Measurements from ENCODE around the gene JMJD8.
A peak's percentile ranks its signal among the peaks of the same experiment; 100 is the strongest.

The JMJD8 gene

DNA sequence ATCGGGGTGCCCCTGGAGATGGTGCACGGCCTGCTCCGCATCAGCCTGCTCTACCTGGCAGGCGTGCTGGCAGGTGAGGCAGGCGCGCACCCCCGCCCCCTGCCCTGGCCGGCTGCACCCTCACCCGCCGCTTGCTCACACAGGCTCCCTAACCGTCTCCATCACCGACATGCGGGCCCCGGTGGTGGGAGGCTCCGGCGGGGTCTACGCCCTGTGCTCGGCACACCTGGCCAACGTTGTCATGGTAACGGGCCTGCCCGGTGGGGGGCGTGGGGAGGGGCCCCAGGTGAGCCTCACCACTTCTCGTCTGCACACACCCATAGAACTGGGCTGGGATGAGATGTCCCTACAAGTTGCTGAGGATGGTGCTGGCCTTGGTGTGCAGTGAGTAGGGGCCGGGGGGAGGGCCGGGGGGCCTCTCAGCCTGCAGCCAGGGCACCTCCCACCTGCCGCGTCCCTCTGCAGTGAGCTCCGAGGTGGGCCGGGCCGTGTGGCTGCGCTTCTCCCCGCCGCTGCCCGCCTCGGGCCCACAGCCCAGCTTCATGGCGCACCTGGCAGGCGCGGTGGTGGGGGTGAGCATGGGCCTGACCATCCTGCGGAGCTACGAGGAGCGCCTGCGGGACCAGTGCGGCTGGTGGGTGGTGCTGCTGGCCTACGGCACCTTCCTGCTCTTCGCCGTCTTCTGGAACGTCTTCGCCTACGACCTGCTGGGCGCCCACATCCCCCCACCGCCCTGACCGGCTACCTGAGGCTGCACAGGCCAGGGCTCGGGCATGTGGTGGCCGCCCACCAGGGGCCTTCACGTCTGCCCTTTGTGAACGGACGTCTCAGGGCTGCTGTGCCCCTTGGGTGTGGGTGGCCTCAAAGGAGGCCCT lies 6.6 kb downstream of the JMJD8 start:
- no peak for DNase-seq (ENCODE audit: low read depth)

DNA sequence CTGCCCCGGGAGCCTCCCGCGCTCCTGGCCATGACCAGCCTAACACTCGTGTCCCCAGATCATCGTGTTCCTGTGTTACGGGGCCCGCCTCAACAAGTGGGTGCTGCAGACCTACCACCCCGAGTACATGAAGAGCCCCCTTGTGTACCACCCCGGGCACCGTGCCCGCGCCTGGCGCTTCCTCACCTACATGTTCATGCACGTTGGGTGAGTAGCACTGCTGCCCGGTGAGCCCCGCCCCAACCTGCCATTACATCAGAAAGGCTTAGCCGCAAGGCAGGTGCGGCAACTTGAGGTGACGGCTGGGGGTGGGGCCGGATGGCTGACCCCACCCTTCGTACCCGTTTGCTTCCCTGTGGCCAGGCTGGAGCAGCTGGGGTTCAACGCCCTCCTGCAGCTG lies 7.2 kb downstream of the JMJD8 start:
- no peak for DNase-seq (ENCODE audit: low read depth)

DNA sequence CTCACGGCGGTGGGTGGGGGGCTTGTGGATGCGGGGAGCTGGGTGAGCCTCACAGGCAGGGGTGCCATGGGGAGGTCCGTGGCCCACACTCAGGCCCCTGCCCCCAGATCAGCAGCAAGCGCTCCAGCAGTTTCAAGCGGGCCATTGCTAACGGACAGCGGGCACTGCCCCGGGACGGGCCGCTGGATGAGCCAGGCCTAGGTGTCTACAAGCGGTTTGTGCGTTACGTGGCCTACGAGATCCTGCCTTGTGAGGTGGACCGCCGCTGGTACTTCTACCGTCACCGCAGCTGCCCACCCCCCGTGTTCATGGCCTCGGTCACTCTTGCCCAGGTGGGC lies 7.6 kb downstream of the JMJD8 start:
- DNase-seq (ENCODE audit: low read depth): no peak

DNA sequence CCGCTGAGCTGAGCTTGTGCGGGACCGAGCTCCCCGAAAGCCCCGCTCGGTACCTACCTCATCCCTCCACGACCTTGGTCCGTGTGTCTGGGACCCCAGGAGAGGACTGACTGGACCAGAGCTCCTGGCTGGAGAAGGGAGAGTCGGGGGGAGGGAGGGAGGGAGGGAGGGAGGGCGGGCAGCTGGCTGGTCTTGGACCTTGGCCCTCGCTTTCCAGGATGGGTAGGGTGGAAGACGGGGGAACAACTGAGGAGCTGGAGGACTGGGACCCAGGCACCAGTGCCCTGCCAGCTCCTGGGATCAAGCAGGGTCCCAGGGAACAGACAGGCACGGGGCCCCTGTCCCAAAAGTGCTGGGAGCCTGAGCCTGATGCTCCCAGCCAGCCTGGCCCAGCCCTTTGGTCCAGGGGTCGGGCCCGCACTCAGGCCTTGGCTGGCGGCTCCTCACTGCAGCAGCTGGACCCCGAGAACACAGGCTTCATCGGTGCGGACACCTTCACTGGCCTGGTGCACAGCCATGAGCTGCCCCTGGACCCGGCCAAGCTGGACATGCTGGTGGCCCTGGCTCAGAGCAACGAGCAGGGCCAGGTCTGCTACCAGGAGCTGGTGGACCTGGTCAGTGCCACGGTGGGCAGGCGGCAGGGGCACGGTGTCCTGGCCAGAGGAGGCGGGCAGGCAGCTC lies 8.1 kb downstream of the JMJD8 start:
- DNase-seq (ENCODE audit: low read depth): no peak

DNA sequence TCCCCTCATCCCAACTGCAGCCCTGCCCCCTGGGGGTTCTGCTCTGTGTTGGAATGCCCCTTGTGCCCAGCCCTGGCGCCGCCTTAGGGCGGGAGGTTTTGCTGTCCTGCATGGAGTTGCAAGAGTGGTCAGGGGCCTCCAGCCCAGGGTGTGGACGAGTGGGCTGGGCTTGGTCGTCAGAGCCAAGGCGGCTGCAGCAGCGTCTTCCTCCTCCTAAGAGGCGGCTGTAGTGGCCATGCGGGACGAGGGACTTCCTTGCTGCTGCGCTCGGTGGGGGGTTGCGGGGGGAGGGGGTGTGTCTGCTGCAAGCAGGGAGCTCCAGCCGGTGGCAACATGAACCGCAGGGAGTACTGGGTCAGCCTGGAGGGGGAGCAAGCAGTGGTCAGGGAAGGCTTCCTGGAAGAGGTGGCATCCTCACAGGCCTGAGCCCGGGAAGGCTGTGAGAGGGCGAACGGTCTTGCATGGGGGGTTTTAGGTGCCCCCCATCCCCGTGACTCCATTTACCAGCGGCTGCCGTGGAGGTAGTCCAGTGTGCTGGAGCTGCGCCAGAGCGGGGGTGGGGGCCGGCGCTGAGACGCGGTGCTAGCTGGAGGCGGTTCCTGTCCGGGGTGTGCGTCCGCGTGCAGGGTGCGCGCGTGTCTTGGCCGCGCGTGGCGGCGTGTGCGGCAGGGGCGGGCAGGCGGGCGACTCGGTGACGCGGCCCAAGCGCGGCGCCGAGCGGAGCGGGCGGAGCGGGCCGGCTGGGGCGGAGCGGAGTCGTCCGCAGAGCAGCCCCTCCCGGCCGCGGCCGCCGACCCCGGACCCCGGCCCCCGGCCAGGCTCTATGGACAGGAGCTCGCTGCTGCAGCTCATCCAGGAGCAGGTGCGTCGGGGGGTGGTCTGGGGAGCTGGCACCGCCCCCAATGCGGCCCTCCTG lies 8.9 kb downstream of the JMJD8 start, which contains the start of gene RHBDL1:
RHBDL1 (plus strand) TSS at position 704 of the 916 bp plus-strand sequence; CDS start at position 824, 120 bp downstream.
- DNase-seq (ENCODE audit: low read depth): peak; percentile 65

DNA sequence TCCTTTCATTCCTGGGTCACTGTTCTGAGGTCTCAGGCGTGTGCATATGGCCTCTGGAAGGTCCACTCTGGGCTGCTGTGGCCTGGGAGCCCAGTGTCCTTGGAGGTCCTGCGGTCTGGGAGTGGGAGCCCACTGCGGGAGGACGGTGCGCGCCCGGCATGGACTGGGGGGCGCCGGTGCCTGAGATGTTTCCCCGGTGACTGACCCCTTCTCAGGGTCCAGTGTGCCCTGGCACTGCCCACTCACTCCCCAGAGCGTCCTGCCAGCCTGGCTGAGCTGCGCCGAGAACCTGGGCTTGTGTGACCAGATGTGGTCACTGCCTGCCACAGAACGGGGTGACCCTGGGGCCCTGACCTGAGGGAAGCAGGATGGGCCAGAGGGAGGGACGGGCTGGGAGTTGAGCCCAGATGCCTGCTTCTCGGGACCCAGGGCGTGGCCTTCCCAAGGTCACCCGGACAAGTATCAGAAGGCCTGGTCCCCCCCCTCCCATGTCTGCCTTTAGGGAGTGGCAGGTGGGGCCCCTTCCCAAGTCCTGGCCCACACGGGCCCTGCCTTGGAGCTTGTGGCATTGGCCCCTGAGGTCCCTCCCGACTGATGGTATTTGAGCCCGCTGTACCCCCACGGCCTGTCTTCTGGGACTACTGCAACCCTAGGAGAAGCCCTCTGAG lies 9.8 kb downstream of the JMJD8 start:
- DNase-seq (ENCODE audit: low read depth): no peak

DNA sequence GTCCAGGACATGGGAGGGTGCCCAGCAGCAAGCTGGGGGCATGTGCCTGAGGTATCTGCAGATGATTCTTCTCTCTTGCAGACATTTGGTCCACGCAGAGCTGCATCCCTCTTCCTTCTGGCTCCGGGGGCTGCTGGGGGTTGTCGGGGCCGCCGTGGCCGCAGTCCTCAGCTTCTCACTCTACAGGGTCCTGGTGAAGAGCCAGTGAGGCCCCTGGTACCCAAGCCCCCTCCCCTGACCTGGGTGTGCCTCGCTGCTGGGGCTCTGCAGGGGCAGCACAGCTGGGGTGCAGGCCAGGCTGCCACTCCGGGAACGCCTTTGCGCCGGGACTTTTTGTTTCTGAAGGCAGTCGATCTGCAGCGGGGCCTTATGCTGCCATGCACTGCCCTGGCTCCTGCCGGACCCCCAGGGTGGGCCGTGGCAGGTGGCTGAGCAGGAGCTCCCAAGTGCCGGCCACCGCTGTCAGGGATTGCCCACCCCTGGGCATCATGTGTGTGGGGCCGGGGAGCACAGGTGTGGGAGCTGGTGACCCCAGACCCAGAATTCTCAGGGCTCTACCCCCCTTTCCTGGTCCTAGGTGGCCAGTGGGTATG lies 10.6 kb downstream of the JMJD8 start:
- no peak for DNase-seq (ENCODE audit: low read depth)

DNA sequence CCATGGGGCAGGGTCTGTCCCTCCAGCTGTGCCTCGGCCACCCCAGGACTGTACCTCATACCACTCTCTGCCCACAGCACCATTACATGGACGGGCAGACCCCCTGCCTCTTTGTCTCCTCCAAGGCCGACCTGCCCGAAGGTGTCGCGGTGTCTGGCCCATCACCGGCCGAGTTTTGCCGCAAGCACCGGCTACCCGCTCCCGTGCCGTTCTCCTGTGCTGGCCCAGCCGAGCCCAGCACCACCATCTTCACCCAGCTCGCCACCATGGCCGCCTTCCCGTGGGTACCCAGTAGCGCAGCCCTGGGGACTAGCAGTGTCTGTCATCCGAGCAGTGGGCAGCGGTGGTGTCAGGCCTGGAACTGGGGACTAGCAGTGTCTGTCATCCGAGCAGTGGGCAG lies 11.3 kb downstream of the JMJD8 start:
- DNase-seq (ENCODE audit: low read depth): no peak

DNA sequence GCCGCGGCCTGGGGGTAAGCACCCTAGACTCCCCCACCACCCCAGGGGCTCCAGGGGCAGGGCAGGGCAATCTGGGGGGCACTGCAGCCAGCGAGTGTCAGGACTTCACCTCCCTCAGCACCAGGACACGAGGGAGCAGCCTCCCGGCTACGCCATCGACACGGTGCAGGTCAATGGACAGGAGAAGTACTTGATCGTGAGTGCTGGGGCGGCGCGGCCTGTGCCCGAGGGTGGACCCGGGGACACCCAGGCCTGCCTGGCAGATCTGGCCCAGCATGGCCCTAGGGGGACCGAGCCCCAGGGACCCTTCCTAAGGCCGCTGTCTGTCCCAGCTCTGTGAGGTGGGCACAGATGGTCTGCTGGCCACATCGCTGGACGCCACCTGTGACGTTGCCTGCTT lies 11.8 kb downstream of the JMJD8 start:
- no peak for DNase-seq (ENCODE audit: low read depth)

DNA sequence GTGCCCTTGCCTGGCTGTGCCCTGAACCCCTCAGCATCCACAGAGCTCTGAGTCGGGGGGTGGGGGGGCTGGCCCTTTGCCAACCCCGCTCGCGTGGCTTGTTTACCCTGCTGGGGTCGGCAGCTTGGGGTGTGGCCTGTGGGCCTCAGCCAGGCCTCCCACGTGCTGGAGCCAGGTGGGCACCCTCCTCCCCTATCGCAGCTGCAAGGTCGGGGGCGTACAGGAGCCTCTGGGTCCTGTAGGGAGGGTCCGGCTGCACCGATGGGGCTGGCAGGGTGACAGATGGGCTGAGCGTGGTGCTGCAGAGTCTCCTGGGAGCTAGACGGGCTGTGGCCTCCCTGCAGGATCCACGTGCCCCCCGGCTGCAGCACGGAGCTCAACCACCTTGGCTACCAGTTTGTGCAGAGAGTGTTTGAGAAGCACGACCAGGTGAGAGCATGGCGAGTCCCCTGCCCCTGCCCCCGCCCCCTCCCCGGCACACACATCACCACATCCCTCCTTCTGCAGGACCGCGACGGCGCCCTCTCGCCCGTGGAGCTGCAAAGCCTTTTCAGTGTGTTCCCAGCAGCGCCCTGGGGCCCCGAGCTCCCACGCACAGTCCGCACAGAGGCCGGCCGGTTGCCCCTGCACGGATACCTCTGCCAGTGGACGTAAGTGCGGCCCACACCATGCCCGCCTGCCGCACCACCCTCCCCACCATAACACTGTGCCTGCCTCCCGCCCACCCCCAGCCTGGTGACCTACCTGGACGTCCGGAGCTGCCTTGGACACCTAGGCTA lies 12.6 kb downstream of the JMJD8 start:
- DNase-seq (ENCODE audit: low read depth): no peak

DNA sequence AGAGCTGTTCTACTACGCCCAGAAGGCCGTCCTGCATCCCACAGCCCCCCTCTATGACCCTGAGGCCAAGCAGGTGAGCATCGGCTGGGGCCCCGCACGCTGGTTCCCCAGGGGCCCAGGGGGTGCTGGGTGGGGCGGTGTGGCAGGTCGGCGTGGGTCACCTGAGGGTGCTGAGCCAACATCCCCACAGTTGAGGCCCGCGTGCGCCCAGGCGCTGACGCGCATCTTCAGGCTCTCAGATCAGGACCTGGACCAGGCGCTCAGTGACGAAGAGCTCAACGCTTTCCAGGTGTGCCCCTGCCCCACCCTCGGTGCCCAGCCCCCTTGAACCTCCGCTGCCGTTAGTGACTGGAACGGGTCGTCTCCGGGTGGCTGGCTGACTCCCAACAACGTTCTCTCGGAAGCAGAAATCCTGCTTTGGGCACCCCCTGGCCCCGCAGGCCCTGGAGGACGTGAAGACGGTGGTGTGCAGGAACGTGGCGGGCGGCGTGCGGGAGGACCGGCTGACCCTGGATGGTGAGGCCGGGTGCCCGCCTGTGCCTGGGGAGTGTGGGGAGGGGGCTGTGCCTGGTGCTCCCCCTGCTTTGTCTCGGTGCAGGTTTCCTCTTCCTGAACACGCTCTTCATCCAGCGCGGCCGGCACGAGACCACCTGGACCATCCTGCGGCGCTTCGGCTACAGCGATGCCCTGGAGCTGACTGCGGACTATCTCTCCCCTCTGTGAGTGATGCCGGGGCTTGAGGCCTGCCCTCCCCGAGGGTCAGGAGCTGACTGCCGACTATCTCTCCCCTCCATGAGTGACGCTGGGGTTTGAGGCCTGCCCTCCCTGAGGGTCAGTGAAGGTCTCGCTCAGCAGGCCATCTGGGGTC lies 13.4 kb downstream of the JMJD8 start:
- no peak for DNase-seq (ENCODE audit: low read depth)

DNA sequence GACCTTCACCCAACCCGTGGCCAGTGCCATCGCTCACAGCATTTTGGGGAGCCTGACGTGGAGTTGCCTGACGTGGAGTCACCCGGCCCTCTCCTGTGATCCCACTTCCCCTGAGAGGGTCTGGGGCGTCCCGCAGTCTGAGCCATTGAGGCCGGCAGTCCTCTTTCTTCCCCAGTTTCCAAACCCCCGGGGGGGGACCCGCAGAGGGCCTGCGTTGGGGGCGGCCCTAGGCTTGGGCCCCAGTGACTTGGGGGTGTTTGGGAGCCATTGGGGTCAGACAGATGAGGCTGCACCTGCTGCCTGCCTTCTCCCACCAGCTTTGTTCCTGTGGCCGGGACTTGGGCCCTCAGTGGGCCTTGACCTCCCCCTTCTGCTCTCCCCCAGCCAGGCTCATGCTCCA lies 14.5 kb downstream of the JMJD8 start:
- no peak for DNase-seq (ENCODE audit: low read depth)

DNA sequence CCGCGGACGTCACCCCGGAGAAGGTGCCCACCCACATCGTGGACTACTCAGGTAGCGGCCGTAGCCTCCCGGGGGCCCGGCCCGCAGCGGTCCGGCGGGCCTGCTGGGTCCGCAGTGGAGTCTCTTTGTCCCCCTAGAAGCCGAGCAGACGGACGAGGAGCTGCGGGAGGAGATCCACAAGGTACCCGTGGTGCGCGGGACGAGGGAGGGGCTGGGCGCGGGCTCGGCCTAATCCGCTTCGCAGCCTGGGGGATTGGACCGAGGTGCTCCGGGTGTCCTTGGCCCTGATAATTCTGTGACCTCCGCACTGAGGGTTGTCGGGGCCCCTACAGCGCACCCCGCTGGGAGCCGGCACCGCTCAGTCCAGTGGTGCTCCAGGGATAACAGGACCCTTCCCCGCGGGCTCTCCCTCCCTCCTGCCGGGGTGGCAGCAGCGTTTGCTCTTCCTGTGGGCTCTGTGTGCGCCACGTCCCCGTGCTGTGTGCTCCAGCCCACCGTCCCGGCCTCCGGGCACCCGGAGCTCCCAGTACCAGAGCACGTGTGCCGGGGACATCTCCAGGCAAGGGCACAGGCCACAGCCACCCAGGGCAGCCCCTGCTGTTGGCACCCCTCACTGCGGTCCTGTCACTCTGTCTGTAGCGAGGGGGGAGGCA lies 15.5 kb downstream of the JMJD8 start:
- peak; percentile 39 for DNase-seq (ENCODE audit: low read depth)

DNA sequence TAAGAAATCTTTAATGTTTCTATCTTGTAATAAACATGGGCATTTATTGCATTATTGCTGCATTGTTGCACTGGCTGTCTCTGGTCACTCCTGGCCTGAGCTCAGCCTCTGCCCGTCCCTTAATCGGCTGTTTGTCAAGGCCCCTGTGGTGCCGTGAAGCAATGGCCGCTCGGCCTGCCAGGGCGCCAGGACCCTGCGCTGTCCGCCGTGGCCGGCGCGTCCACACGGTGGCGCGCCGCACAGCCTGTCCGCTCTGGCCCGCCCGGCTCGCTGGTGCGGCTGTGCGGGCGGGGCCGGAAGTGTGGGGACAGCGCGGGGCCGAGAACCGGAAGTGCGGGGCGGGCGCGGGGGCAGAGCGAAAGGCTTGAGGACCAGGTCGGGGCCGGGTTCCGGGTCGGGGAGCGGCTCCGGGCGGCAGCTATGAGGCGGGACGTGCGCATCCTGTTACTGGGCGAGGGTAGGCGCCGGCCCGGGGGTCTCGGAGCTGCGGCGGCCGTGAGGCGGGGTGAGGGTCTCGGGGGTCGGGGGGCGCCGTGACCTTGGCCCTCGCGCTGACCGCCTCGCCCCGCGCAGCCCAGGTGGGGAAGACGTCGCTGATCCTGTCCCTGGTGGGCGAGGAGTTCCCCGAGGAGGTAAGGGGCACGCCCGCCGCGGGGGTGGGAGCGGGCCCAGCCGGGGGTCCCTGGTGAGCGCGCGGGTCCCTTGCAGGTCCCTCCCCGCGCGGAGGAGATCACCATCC lies 16.2 kb downstream of the JMJD8 start, which contains the start of gene RHOT2:
RHOT2 (plus strand) TSS at position 353 of the 739 bp plus-strand sequence; CDS start at position 421, 68 bp downstream.
- DNase-seq (ENCODE audit: low read depth): peak; percentile 91

DNA sequence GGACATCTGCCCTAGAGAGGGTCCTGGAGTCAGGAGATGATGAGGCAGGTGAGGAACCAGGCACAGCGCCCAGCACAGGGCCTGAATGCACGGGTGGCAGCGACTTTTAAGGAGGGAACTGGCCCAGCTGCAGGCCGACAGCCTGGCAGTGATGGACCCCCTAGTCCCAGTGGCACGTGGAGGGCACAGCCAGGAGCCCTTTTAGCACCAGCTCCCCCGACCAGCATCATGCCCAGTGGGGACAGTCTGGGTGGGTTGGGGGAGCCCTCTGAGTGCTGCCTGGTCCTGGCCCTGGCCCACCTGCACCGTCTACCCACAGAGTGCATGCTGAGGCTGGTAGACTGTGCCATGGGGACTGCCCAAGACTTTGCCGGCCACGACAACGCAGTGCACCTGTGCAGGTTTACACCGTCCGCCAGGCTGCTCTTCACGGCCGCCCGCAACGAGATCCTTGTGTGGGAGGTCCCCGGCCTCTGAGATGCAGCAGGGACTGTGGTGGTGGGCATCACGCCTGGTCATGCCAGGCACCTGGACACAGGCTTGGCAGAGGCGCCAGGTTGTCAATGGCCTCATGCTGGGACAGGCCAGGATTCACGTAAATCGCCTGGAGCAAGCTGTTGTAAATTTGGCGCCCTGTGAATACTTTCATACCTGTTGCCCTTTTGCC lies 16.9 kb downstream of the JMJD8 start:
- DNase-seq (ENCODE audit: low read depth): no peak

DNA sequence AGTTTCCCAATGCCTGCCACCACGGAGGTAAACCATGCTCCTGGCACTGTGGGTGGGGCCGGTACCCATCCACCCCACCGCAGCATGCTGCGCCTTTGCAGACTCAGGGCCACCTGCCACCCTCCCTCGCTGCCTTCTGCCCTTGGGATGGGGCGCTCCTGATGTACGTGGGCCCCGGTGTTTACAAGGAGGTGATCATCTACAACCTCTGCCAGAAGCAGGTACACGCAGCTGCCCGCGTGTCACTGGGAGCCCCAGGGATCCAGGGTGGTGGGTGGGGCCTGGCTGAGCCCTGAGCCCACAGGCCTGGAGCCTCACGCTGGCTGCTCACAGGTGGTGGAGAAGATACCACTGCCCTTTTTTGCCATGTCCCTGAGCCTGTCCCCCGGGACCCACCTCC lies 17.6 kb downstream of the JMJD8 start:
- DNase-seq (ENCODE audit: low read depth): no peak

DNA sequence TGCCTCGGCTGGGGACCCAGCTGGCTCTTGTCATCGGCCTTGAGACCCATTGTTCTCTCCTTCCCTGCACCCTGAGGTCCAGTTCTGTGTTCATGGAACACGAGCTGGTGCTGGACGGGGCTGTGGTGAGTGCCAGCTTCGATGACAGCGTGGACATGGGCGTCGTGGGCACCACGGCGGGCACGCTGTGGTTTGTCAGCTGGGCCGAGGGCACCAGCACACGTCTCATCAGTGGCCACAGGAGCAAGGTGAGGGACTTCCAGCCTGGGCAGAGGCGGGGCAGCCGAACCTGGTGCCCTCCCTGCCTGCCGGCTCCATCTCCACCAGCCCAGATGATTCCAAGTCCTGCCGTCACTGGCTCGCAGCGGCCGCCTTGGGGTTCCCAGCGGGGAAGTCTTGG lies 21.5 kb downstream of the JMJD8 start:
- no peak for DNase-seq (ENCODE audit: low read depth)

DNA sequence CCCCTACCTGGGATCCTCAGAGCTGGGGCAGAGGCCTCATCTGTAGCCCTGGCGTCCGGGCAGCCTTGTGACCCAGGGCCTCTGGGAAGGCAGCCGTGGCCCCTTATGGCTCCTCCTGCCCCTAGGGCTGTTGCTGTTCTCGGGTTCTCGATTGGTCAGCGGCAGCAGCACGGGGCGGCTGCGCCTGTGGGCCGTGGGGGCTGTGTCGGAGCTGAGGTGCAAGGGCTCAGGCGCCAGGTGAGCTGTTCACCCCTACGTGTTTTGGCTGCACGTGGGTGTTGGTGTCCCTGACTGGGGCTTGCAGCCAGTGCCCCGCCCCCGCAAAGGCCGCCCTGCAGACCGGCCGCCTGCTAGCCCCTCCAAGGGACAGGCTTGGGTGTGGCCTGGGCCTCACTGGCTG lies 22.0 kb downstream of the JMJD8 start:
- DNase-seq (ENCODE audit: low read depth): no peak

All from iris pigment epithelial cell (primary cell).